ENCODE results near the gene REN. TPM values are rescaled to one million over a fixed set of nuclear protein-coding genes. Genes with fewer than 3 reads are reported as not detected.

The REN gene
- total RNA-seq, 1 donor from 2014 or later, result not detected

GRCh38 chr1:204194771-204195170, 28.6 kb upstream of the REN start:
- Mint-ChIP-seq H3K4me3 (ENCODE audit: low read depth) (no peak overlapping the region), H3K27me3 (peaks cover 71% of the 10 kb centered on the region), H3K4me1 (ENCODE audit: low read depth) (peaks cover 6% of the 10 kb centered on the region), H3K36me3 (ENCODE audit: insufficient read depth) (no peaks in the 10 kb centered on the region), H3K9me3 (ENCODE audit: low read depth) (no peaks in the 10 kb centered on the region), H3K27ac (no peak overlapping the region)
- no peak for TF ChIP-seq CTCF (IDR thresholded peaks at IDR 0.05; ENCODE audit: unreplicated experiment)
- DNase-seq (ENCODE audit: low spot score, unreplicated experiment), result no peak

GRCh38 chr1:204194080-204194479, 27.9 kb upstream of the REN start:
- no peaks in the 10 kb centered on the region for H3K9me3 Mint-ChIP-seq (ENCODE audit: low read depth)
- peaks cover 6% of the 10 kb centered on the region for H3K4me1 Mint-ChIP-seq (ENCODE audit: low read depth)
- H3K27me3 Mint-ChIP-seq, result peaks cover 74% of the 10 kb centered on the region
- TF ChIP-seq CTCF (IDR thresholded peaks at IDR 0.05; ENCODE audit: unreplicated experiment), result no peak
- no peaks in the 10 kb centered on the region for H3K36me3 Mint-ChIP-seq (ENCODE audit: insufficient read depth)
- no peak for DNase-seq (ENCODE audit: low spot score, unreplicated experiment)
- H3K27ac Mint-ChIP-seq, result no peak overlapping the region
- H3K4me3 Mint-ChIP-seq (ENCODE audit: low read depth), result no peak overlapping the region

GRCh38 chr1:204192589-204193352, 26.6 kb upstream of the REN start:
- peaks cover 6% of the 10 kb centered on the region for H3K4me1 Mint-ChIP-seq (ENCODE audit: low read depth)
- H3K27ac Mint-ChIP-seq, result no peak overlapping the region
- no peak for DNase-seq (ENCODE audit: low spot score, unreplicated experiment)
- H3K9me3 Mint-ChIP-seq (ENCODE audit: low read depth), result no peaks in the 10 kb centered on the region
- no peak for TF ChIP-seq CTCF (IDR thresholded peaks at IDR 0.05; ENCODE audit: unreplicated experiment)
- no peak overlapping the region for H3K4me3 Mint-ChIP-seq (ENCODE audit: low read depth)
- no peaks in the 10 kb centered on the region for H3K36me3 Mint-ChIP-seq (ENCODE audit: insufficient read depth)
- H3K27me3 Mint-ChIP-seq, result peaks cover 78% of the 10 kb centered on the region

- DNase-seq (ENCODE audit: low spot score, unreplicated experiment), result no peak
- Mint-ChIP-seq H3K27me3 (peaks cover 82% of the 10 kb centered on the region), H3K4me1 (ENCODE audit: low read depth) (peaks cover 6% of the 10 kb centered on the region), H3K27ac (no peak overlapping the region), H3K36me3 (ENCODE audit: insufficient read depth) (no peaks in the 10 kb centered on the region), H3K4me3 (ENCODE audit: low read depth) (no peak overlapping the region), H3K9me3 (ENCODE audit: low read depth) (no peaks in the 10 kb centered on the region)
- TF ChIP-seq CTCF (IDR thresholded peaks at IDR 0.05; ENCODE audit: unreplicated experiment), result no peak
These were observed 25.9 kb upstream of the REN start for GRCh38 chr1:204192046-204192445.

GRCh38 chr1:204191456-204191855, 25.3 kb upstream of the REN start:
- no peak overlapping the region for H3K27ac Mint-ChIP-seq
- TF ChIP-seq CTCF (IDR thresholded peaks at IDR 0.05; ENCODE audit: unreplicated experiment), result no peak
- DNase-seq (ENCODE audit: low spot score, unreplicated experiment), result no peak
- H3K4me3 Mint-ChIP-seq (ENCODE audit: low read depth), result no peak overlapping the region
- H3K36me3 Mint-ChIP-seq (ENCODE audit: insufficient read depth), result no peaks in the 10 kb centered on the region
- no peaks in the 10 kb centered on the region for H3K9me3 Mint-ChIP-seq (ENCODE audit: low read depth)
- H3K4me1 Mint-ChIP-seq (ENCODE audit: low read depth), result peaks cover 6% of the 10 kb centered on the region
- peaks cover 84% of the 10 kb centered on the region for H3K27me3 Mint-ChIP-seq
